Stimulated activated CD4-positive, alpha-beta T cell treated with anti-CD3 and anti-CD28 coated beads, Interleukin-4, amount 100 ng/mL, for 24 hours (primary cell): ENCODE measurements around the gene GRID2.

Experiments
- DNase-seq: peaks from one replicate; pipeline ENCODE4 v3.0.0-alpha.2; 2020

Gene GRID2

DNA sequence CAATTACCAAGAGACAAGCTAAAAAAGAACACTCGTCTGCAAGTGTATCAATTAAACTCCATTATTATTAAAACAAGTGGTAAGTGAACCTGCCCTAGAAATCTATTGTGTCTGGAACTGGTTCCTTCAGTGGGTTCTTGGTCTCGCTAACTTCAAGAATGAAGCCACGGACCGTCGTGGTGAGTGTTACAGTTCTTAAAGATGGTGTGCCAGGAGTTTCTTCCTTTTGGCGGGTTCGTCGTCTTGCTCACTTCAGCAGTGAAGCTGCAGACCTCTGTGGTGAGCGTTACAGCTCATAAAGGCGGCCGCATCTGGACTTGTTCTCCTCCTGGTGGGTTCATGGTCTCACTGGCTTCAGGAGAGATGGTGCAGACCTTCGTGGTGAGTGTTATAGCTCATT, 231.8 kb downstream of the GRID2 start:
- DNase-seq: no peak

DNA sequence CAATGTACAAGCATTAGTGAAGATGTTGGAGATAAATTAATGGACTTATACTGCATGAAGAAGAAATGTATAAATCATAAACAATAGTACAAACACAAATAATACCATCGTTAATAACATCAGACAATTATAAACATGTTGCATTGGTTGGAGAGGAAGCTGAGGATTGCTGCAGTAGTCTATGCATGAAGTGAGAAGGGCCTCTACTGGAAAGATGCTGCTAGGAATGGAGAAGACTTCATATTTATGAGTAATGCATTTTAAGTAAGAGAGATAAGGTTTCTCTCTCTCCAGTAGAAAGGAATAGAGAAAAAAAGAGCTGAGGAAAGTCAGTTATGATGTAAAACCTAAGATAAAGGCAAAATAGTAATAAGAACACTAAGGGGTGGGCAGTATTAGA, 247.8 kb downstream of the GRID2 start:
- DNase-seq: no peak

DNA sequence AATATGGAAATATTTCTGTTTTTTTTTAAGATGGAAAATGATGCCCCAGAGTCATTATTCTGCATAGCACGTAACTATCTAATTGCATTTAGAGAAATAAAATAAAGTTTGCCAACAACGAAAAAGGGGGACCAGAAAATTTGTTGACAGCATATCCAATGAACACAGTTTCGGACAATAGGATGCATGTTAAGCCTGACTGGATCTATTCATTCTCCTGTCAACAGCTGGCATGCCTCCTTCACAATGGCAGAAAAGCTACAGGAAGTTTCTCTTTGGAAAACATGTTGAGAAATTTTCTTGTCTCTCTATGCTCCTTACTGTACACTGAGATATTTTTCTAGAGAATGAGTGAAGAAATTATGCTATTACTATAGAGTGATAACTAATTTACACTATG, 262.5 kb downstream of the GRID2 start:
- no peak for DNase-seq

DNA sequence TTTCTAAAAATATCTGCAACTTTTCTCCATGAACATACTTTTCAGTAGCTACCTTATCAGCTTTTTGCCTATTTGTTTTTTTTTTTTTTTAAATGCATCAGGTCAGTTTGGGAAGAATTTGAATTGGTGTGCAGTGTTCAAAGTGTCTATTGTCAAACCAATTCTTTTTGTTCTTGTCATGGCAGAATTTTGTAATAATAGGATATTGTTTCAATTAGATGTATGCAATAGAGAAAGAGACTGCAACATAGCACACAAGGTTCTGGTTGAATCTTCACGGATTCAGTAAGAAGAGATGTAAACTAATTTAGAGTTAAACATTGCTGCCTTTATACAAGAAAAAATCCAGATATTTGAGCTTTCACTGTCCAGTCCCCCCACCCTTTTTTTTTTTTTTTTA, 277.1 kb downstream of the GRID2 start:
- DNase-seq: no peak

DNA sequence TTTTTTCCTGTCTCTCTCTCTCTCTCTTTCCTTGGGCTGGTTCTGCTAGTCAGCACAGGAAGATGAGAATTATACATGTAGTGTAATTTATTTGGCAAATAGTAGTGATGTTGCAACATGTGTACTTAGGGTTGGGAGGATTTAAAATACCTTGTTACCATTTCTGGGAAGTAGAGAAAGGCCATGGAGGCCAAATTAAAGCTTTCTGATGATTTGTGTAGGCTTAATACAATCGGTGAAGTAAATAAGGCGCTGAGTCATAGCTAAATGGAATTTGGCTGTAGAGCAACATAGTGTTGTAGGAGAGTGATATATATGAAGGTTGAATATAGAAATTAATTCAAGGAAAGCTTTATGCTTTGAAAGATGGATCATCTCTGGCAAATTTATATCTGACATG, 295.3 kb downstream of the GRID2 start:
- no peak for DNase-seq

DNA sequence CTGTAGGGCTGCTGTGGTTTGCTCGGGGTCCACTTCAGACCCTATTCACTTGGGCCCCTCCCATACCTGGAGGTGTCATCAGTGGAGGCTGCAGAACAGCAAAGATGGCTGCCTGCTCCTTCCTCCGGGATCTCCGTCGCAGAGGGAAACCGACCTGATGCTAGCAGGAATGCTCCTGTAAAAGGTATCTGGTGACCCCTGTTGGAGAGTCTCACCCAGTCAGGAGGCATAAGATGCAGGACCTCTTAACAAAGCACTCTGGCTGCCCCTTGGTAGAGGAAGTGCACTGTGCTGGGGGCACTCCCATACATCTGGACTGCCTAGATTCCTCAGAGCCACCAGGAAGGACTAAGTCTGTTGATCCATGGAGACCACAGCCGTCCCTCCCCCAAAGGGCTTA, 296.9 kb downstream of the GRID2 start:
- DNase-seq: no peak

DNA sequence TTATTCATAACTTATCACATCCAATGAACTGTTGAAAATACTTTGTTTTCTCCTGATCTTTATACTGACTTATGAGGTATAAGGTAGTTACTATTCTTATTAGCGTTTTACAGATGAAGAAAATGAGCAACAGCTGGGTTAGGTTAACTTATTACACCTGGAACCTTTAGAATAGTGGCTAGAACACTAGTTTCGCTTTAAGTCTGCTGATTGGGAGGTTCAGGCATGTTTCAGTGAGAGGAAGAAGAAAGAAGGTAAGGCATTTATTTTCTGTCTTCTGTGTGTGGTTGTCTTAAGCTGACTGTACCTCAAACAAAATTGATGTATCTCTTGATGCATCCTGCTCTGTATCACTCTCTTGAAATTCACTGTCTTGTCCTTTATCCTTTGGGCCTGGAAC, 302.5 kb downstream of the GRID2 start:
- DNase-seq: no peak

DNA sequence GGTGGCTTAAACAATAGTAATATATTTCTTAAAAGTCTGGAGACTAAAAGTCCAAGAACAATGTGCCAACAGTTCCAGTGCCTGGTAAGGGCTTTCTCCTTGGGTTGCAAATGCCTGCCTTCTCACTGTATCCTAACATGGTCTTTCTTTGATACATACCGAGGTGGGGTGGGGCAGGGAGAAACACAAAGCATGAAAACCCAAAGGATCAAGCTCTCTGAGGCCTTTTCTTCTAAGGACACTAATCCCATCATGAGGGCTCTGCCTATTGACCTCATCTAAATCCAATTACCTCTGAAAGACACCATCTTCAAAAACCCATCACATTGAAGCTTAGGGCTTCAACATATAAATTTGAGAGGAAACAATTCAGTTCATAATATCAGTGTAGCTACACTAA, 311.3 kb downstream of the GRID2 start:
- DNase-seq: no peak

DNA sequence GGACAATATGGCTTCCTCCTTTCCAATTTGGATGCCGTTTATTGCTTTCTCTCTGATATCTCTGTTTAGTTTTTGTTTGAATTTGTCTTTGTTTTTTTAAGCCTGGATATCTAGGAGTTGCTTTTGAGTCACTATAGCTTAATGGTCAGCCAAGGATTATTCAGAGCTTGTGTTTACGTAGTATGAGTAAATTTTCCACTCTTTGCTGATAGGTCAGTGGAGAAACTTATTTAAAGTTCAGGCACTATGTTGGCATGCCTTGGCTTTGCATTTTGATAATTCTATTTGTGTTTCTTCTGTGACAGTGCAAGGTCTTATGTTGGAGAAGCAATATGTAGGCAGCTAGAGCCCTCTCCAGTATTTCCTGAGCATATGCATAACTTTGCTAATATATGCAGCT, 315.2 kb downstream of the GRID2 start:
- DNase-seq: no peak

DNA sequence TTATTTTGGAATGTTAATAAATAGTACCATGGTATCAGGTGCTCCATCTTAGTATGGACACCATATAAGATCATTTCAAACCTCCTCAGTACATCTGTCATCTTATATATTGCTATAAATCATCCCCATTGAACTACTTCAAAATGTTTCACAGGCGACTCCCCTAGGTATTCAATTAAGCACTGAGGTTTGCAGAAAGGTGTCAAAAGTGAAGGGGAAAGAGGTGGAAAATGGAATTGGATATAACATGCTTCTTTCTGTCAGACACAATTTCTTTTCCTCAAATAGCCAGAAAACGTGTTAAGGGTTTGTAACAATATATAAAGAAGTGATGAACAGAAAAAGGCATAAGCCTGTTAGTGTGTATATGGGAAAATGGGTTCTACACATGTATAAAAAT, 325.5 kb downstream of the GRID2 start:
- DNase-seq: no peak

DNA sequence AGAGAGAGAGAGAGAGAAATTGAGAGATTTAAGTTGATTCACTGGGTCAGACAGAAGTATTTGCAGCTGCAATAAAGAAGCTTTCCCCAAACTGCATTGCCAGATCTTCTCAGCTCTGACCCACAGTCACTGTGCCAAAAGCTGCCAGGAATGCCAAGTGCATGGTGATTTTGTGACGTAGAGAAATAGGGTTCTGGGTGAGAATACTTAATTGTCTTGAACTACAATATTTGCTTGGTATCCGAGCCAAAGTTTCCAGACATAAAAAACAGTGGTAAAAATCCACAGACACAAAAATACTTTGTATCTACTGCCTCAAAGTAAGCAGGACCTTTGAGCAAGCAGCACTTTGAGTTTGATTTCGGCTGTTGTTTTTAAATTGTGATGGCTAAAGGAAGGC, 331.1 kb downstream of the GRID2 start:
- DNase-seq: no peak

DNA sequence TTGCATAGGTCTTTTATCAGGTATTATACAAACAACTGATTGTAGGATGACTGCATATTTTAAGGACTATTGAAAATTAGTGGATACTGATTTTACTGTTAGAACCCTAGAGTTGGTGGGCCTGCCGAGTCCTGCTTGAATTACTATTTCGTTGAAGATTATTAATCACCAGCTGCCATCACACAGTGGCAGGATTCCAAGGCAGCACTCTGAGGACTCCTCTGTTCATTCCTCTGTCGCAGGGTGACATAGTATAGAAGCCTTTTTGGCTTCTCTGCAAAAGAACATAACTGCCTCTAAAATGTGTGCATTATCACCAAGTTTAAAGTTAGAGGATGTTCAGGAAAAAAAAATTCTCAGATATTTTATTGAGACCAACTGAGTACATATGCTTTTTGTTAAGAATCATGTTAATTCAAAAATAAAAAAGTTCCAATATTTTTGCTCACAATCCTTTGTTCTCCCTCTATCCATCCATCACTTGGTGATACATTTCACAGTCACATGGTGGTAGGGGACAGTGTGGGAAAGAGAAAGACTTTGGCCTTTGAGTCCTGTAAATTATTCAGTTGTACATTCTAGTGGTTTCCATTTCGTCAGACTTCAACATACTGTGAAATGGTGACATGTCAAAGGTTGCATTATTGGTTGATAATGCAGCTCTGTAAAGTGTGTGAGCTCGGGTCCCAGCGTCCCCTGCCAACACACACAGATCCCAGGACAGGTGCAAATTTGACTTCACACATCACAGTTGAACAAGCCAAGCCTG, 332.5 kb downstream of the GRID2 start:
- DNase-seq: no peak

DNA sequence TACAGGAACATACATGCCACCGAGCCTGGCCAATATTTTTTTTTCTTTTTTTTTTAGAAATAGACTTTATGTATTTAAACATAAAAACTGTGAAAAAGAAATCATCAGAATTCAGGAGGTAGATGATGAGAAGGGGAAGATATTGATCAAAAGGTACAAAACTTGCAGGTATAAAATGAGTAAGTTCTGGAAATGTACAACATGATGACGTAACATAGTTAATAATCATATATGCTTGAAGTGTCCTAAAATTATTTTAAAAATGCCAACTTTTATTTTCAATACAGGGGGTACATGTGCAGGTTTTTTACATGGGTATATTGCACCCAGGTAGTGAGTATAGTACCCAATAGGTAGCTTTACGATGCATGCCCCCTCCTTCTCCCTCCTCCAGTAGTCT, 337.6 kb downstream of the GRID2 start:
- no peak for DNase-seq

DNA sequence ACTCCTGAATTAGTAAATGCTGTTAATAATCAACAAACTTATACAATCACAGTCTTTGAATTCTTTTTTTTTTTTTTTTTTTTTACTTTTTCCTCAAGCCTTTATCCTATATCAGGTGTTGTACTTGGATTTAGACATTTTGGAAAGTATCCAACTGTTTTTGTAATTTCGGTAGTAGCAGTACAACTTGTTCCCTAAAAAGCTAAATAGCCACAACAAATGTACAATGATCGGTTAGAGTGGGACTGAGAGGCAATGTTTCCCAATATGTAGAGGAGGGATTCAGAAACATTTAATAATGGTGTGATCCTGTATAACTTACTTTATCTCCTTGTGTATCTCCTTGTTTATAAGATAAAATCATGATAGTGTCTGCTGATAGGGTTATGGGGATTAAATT, 343.1 kb downstream of the GRID2 start:
- DNase-seq: no peak

DNA sequence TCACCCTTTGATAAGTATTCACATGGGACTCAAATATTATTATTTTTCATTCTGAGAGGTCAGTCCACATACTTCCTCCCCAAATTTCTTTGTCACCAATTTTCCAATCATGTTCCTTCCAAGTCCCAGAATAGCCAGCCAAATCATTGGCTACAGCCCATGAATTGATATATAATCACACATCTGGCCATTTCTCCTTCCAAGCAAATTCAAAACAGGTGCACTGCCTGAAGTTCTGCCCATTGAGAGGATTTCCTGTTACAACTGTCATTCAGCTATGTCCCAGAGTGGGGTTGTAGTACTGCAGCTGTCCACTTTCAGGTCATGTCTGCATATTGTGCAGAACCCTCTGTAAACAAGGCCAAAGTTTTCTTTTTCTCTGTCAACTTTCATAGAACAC, 347.8 kb downstream of the GRID2 start:
- no peak for DNase-seq

DNA sequence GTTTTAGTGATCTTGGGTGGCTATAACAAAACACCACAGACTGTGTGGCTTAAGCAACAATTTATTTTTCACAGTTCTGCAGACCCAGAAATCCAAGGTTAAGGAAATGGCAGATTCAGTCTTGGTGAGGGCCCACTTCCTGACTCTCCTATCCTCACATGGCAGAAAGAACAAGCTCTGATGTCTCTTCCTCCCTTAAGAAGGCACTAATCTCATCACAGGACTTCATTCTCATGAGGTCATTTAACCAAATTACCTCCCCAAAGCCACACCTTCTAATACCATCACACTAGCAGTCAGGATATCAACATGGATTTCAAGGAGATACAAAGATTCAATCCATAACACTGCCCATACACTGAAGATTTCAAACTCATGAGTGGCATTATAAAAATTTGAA, 350.3 kb downstream of the GRID2 start:
- no peak for DNase-seq

DNA sequence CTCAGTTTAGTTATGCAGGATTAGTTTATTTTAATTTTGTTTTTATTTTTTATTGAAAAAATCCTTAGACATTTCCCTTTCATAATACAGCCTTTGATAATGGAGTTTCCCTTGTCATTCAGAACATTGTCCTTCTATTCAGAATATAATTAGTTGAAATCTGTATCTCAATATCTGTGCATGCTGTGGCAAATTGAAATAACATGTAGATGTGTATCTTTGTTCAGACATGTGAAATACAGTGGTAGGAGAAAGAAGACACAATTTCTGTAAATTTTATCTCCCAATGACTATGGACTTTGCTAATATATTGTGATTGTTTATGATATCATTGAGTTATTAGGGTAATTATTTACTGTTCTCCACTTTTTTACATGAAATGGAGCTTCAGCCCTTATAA, 353.9 kb downstream of the GRID2 start:
- DNase-seq: no peak

DNA sequence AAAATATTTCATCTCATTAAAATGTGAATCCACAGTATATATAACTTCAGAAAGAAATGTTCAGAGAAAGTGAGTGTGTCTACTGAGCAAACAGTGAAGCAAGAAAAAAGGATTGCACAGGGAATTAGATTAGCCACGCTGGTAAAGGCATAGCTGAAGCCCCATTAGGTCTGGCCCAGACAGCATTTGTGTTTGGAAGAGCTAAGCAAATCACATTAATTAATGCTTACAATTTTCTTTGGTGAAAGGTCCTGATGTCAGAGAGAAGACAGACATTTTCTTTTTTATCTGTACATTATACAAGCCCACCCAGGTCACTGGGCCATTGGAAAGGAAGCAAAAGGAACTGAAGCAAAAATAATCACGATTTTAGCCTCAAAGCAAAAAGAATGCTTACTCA, 354.6 kb downstream of the GRID2 start:
- DNase-seq: no peak

DNA sequence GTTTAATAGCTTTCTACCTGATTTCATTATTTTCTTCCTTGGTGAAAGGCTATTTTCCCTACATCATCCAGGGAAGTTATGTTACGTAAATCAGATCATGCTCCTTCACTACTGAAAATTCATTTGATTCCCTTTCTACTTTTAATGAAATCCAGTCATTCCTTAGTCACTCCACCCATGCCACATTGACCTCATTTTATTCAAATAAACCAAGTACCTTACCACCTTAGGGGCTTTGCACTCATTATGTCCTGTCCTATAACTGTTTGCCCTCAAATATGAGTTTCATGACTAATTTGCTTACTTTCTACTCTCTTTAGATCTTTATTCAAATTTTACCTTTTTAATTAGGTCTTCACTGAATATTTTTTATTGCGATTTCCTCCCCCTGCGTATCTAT, 374.0 kb downstream of the GRID2 start:
- no peak for DNase-seq

DNA sequence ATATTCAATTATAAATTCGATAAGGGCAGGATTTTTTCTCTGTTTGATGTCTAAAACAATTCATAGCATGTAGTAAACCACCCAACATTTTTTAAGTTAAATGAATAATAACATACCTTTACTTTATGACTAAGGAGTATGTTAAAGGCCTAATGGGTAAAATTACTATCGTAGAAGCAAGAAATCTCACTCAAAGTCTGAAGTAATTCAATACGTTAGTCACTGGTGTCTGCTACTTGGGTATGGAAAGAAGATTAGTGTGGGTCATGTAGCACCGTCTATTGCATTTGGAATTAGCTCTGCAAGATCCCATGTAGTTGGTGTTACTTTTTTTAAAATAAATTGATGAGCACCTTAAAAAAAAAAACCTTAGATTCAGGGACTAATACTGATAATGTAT, 374.5 kb downstream of the GRID2 start:
- no peak for DNase-seq

DNA sequence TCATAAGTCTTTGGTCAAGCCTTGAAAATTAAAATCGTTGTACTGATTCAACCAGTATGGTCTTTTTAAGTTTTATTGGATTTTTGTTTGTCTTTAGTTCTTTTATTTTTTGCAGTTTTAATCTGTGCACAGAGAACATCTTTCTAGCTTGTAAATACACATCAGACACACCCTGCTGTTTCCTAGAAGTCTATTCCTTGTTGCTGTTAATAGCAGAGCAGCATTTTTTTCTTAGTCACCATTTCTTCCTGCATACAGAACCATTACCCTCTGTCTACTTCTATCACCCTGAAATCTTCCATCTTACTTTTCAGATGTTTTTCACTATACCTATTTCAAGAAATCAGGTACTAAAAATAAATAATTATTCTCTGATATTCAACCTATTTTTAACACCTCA, 375.4 kb downstream of the GRID2 start:
- DNase-seq: no peak

DNA sequence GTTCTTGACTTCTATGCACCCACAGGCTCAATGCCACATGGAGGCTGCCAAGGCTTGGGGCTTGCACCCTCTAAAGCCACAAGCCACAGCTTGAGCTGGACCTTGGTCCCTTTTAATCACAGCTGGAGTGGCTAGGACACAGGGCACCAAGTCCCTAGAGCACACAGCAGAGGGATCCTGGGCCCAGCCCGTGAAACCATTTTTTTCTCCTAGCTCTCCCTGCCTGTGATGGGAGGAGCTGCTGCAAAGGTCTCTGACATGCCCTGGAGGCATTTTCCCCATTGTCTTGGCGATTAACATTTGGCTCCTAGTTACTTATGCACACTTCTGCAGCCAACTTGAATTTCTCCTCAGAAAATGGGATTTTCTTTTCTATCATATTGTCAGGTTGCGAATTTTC, 410.9 kb downstream of the GRID2 start:
- no peak for DNase-seq

DNA sequence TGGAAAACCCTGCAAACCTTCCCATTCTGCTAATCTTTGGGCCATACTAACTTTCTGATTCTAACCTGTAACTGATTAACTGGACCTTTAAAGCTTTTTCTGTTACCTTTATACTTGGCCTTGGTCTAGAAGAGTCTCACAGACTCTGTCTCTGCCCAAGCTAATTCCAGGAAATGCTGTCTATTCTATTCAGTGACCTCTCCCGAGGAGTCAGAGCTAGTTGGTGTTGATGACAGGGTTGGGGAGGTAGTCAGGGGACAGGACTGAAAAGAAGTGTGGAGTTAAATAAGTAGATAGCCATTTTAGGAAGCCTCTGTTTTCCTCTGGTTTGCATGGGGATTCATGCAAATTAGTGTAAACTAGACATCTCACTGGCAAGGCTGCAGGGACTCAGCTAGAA, 429.5 kb downstream of the GRID2 start:
- no peak for DNase-seq

DNA sequence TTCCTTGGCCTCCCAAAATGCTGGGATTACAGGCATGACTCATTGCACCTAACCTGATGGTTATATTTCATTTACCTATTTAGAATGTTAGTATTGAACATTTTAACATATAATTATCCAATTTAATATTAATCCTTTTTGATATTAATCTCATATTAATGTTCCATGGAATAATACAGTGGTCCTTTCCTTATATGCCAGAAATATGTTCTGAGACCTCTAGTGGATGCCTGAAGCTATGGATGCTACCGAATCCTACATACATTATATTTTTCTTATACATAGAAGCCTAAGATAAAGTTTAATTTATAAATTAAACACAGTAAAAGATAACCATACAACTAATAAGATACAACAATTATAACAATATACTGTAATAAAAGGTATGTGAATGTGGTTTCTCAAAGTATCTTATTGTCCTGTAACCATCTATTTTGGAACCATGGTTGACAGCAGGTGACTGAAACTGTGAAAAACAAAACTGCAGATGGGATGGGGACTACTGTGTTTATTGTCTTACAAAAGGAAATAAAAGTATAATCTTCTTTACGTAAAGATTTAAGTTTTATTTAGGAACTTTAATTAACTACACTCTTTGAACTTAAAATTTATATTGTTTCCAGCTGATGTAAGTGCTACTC, 431.4 kb downstream of the GRID2 start:
- DNase-seq: no peak

DNA sequence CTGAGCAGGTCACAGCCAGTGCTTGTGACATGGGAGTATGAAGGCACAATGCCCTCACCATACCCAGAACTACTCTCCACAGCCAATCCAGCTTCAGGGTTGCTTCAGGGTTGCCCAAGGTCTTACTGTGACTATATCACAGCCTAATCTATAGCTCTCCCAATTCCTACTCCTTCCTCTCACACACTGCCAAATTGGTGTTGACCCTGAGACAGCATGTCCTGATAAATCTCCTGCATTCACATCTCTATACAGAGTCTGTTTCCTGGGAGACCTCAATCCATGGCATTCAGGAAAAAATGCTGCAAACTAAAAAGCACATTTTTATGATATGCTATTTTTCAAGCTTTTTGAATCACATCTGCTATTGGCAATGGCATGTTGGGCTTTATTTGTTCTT, 456.7 kb downstream of the GRID2 start:
- DNase-seq: no peak
